HEK293T (cell line): ENCODE data around the gene A2ML1.

Experiments
- ARNT ChIP-seq: fragments of 450-650 bp; IDR thresholded peaks from 2 replicates; pipeline ENCODE4 v1.6.1; 2017; ENCODE audit warnings: mild to moderate bottlenecking
- ELF4 ChIP-seq: fragments of 450-650 bp; IDR thresholded peaks from 2 replicates; pipeline ENCODE4 v1.6.1; 2017; ENCODE audit warnings: antibody characterized with exemption
- LEF1 ChIP-seq: fragments of 450-650 bp; IDR thresholded peaks from 2 replicates; pipeline ENCODE4 v1.6.1; 2017; ENCODE audit warnings: mild to moderate bottlenecking, borderline replicate concordance
- NFRKB ChIP-seq: fragments of 450-650 bp; IDR thresholded peaks from 2 replicates; pipeline ENCODE4 v1.6.1; 2016; ENCODE audit warnings: mild to moderate bottlenecking, moderate library complexity
- SP1 ChIP-seq: fragments of 450-650 bp; IDR thresholded peaks from 2 replicates; pipeline ENCODE4 v1.6.1; 2017

DNA sequence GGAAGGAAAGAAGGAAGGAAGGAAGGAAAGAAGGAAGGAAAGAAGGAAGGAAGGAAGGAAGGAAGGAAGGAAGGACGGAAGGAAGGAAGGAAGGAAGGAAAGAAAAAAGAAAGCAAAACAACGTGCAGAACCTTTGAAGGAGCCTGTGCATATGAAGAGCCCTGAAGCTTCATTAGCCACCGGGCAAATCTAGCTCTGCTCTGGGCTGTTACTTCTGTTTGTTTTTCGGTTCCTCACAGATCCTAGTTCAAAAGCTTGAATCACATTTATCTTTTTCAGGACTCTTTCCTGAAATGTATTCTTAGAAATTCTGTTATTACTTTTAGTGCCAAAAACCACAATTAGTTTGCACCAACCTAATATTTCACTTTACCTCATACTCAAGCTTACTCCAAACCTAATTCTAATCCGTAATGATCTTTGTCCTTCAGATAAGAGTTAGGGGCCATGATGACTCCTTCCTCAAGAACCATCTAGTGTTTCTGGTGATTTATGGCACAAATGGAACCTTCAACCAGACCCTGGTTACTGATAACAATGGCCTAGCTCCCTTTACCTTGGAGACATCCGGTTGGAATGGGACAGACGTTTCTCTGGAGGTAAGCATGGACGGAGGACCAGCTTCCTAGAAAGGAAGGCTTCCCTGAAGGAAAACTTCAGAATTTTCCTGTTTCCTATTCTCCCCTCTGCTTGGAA lies 18.7 kb downstream of the A2ML1 start:
- TF ChIP-seq SP1 (no peak), ELF4 (no peak), LEF1 (no peak), ARNT (no peak), NFRKB (no peak)
